NCI-H748 treated with DMSO at 0.1 percent for 48 hours (cell line): ENCODE measurements around the gene AKNA.

Source experiments
- DNase-seq: peaks from one replicate; lab custom pipeline; 2025; lab: John Stamatoyannopoulos, UW

Gene AKNA

DNA sequence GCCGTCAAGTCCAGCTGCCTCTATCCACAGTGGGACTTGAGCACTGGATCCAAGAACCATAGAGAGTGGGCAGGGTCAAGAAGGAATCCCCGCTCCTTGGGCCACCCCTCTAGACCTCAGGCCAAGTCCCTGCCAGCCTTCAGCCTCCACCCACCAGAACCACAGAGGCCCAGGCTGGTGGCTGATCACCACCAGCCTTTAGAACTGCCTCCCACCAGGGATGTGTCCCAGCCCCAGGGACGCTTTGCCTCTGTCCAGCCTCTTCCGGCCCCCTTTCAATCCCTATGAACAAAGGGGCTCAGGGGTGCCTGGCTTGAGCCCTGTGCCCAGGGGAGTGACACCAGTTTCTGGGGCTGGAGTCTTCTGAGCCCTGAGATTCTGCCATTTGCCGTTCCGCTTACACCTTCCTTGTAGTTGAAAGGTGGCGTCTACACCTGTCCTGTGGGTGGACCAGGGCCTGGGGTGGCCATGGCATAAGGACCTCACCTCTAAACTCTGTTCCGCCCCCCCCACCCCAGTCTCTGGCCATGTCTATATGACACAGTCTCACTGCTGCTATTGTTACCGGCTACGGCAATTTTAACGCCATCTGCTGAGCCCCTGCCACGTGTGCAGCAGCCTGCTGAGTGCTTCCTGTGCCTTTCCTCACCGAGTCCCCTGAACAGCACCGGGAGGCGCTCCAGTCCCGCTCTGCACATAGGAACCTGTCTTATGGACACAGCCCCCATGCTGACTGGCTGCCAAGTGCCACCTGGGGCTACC, 100.6 kb downstream of the AKNA start:
- DNase-seq: no peak

DNA sequence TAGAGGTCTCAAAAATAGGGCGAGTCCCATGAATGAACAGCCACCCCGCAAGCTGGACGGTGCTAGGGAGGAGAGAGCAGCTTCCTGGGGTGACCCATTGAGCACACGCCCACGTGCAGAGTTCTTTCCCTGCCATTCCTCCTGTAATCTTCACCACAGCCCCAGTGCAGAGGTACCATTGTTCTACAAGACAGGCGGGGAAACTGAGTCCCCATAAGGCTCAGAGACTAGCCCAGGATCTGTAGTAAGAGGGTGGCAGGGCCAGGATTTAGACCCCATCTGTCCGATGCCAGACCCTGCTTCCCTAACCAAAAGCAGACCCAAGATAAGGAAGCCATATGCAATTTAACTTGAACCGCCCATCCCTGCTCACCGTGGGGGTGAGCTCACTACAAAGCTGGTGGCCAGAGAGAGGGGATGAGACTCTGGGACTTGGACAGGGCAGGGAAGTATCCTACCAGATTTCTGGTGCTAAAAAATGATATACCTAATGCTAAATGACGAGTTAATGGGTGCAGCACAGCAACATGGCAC, 101.6 kb downstream of the AKNA start:
- DNase-seq: no peak

DNA sequence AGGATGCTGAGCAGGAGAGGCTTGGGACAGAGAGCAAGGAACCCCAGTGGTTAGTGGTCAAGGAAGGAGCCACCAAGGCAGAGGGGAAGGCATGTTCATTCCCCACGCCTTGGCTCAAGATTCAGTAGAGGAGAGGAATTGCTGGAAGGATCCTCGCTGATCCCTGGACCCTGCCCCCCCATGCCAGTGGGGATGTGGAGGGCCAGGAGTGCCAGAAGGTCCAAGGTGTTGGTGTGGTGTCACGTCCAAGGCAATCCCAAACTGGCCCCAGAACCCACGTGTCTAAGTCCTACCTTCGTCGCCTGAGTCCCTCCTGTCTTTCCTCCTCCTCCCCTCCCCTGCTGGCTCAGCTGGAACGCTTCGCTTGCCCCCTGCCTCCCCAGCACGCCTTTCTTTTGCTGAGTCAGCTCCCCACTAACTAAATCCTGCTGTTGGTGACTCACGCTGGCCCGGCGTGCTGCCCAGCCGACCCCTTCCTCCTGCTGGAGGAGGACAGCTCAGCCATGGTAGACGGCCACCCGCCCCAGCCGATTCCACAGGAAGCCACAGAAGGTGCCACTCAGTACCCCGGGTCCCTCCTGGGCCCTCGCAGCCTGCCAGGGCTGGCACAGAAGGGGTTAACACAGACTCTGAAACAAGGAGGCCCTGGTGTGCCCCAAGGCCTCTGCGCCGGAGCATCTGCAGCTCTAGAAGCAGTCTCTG, 102.5 kb downstream of the AKNA start:
- DNase-seq: no peak

DNA sequence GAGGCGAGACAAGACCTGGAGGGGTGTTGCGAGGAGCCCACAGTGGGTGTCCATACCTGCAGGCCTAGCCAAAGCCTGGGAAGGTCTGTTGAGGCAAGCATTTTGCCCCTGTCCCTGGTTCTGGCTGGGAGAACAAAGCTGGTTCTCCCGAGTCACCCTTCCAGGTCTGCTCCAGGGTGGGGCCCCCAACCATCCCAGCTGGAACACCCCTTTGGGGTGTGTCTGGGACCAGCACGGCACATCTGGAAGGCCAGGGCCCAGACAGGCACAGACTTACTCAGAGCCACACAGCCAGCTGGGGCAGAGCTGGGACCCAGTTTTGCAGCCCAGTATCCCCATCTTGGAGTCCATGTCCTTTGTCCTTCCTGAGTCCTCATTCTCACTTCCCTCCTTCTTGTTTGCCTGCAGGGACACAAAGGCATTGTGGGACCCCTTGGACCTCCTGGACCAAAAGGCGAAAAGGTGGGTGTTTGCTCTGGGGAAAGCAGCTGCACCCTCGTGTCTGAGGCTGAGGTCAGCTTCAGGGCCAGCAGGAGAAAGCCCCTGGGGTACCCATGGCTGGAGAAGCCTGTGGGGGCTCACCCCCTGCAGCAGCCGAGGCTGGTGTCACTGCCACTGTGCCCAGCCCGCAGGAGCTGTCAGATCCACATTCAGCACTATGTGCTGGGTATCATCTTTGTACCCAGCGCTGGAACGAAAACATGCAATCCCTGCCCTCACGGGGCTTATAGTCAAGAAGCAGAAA, 103.3 kb downstream of the AKNA start:
- no peak for DNase-seq
